Measurements from ENCODE around the gene PUSL1. TPM values are rescaled to one million over a fixed set of nuclear protein-coding genes. Genes with fewer than 3 reads are reported as not detected.

The PUSL1 gene
- total RNA-seq, 1 donor from 2014 or later, result 12.6 TPM

- TF ChIP-seq CTCF (IDR thresholded peaks at IDR 0.05), result no peak
- intact Hi-C loops (cut with micrococcal nuclease), result loop anchor here (5.0 to 10.0 kb wide), 4 partner anchors 37 to 585 kb away; partner anchors contain the start of genes GNB1 and UBE2J2
- ATAC-seq (ENCODE audit: low read depth), result no peak
- H3K4me1 Mint-ChIP-seq, result peaks cover 34% of the 10 kb centered on the region
- H3K27me3 Mint-ChIP-seq, result no peaks in the 10 kb centered on the region
- CTCF ChIA-PET, result interaction anchor here (1.2 kb wide), 1 partner anchor 18 kb away, joined by 3 read pairs; no protein-coding TSS in a partner anchor
- peaks cover 22% of the 10 kb centered on the region for H3K36me3 Mint-ChIP-seq (ENCODE audit: low read depth)
- POLR2A ChIA-PET, result no interaction called here
- no peaks in the 10 kb centered on the region for H3K9me3 Mint-ChIP-seq
- H3K27ac Mint-ChIP-seq, result no peak overlapping the region
- DNase-seq, result no peak
- peak overlapping the region; percentile 79 for H3K4me3 Mint-ChIP-seq
Observed at GRCh38 chr1:1309251-1310108, 1.1 kb downstream of the PUSL1 start.

- H3K4me3 Mint-ChIP-seq, result peak overlapping the region; percentile 41
- DNase-seq, result no peak
- no peaks in the 10 kb centered on the region for H3K9me3 Mint-ChIP-seq
- no peaks in the 10 kb centered on the region for H3K27me3 Mint-ChIP-seq
- ChIA-PET CTCF (interaction anchor here (1.2 kb wide), 1 partner anchor 18 kb away, joined by 3 read pairs; no protein-coding TSS in a partner anchor), POLR2A (no interaction called here)
- no peak for ATAC-seq (ENCODE audit: low read depth)
- intact Hi-C loops (cut with micrococcal nuclease), result no loop called here
- no peak overlapping the region for H3K27ac Mint-ChIP-seq
- H3K4me1 Mint-ChIP-seq, result peaks cover 29% of the 10 kb centered on the region
- H3K36me3 Mint-ChIP-seq (ENCODE audit: low read depth), result peaks cover 27% of the 10 kb centered on the region
- TF ChIP-seq CTCF (IDR thresholded peaks at IDR 0.05), result no peak
Observed at GRCh38 chr1:1310109-1310385, 1.6 kb downstream of the PUSL1 start.

GRCh38 chr1:1310476-1311053 is 2.2 kb downstream of the PUSL1 start:
- Mint-ChIP-seq H3K4me3 (peak overlapping the region; percentile 38), H3K36me3 (ENCODE audit: low read depth) (peaks cover 27% of the 10 kb centered on the region), H3K27ac (no peak overlapping the region), H3K9me3 (no peaks in the 10 kb centered on the region), H3K4me1 (peaks cover 24% of the 10 kb centered on the region), H3K27me3 (no peaks in the 10 kb centered on the region)
- ATAC-seq (ENCODE audit: low read depth) (no peak), DNase-seq (no peak)
- intact Hi-C loops (cut with micrococcal nuclease), result no loop called here
- ChIA-PET POLR2A (no interaction called here), CTCF (interaction anchor here (1.2 kb wide), 1 partner anchor 19 kb away, joined by 3 read pairs; no protein-coding TSS in a partner anchor)
- no peak for TF ChIP-seq CTCF (IDR thresholded peaks at IDR 0.05)

- no peak for DNase-seq
- no peak overlapping the region for H3K4me3 Mint-ChIP-seq
- H3K4me1 Mint-ChIP-seq, result peaks cover 16% of the 10 kb centered on the region
- no peak for TF ChIP-seq CTCF (IDR thresholded peaks at IDR 0.05)
- no peaks in the 10 kb centered on the region for H3K9me3 Mint-ChIP-seq
- no peaks in the 10 kb centered on the region for H3K27me3 Mint-ChIP-seq
- H3K36me3 Mint-ChIP-seq (ENCODE audit: low read depth), result peaks cover 34% of the 10 kb centered on the region
- no peak overlapping the region for H3K27ac Mint-ChIP-seq
- intact Hi-C loops (cut with micrococcal nuclease), result no loop called here
- CTCF ChIA-PET, result no interaction called here
- no peak for ATAC-seq (ENCODE audit: low read depth)
- POLR2A ChIA-PET, result no interaction called here
Observed at GRCh38 chr1:1311107-1312104, 3.0 kb downstream of the PUSL1 start.

All from activated B cell treated with CpG ODN at 0.5 μM for 24 hours (primary cell).